ENCODE measurements around the gene GCNT1.

DNA sequence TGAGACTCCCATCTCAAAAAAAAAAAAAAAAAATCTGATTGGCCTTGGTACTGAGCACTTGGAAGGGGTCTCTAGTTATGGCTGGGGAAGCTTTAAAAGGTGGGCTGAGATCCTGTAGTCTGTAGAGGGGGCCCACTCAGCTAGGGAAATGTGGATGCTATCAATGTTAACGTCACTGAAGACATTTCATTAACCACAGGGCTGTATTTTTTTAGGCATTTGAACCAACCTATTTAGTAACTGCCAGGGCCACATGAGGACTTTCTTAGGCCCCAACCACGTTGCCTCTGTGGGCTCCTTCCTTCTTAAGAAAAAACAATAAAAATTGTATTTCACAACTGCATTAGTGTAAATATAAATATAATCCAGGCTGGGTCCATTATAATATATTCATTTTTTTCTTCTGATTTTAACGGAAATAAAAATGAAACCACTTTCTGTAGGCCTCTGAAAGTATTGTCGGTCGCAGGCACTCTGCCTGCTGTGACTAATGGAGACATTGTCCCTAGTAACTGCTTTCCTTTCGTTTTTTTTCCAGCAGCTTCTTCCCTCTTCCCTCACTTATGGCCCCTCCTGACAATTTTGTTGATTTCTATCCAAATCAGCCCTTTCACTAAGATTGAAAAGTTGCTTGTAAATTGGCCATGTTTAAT, 71.6 kb downstream of the GCNT1 start:
- TF ChIP-seq MAX (IDR thresholded peaks at IDR 0.05; ENCODE audit: low read depth, low read length) (no peak), POLR2A (IDR thresholded peaks at IDR 0.05; ENCODE audit: extremely low read depth, insufficient read length) (no peak)
- TF ChIP-seq, protein P1, sequence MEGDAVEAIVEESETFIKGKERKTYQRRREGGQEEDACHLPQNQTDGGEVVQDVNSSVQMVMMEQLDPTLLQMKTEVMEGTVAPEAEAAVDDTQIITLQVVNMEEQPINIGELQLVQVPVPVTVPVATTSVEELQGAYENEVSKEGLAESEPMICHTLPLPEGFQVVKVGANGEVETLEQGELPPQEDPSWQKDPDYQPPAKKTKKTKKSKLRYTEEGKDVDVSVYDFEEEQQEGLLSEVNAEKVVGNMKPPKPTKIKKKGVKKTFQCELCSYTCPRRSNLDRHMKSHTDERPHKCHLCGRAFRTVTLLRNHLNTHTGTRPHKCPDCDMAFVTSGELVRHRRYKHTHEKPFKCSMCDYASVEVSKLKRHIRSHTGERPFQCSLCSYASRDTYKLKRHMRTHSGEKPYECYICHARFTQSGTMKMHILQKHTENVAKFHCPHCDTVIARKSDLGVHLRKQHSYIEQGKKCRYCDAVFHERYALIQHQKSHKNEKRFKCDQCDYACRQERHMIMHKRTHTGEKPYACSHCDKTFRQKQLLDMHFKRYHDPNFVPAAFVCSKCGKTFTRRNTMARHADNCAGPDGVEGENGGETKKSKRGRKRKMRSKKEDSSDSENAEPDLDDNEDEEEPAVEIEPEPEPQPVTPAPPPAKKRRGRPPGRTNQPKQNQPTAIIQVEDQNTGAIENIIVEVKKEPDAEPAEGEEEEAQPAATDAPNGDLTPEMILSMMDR (IDR thresholded peaks at IDR 0.05; ENCODE audit: low read depth, low read length) = no peak

All from NB4 (cell line).